Neural progenitor cell (in vitro differentiated cells): Measurements from ENCODE around the gene MED27.

Experiments used
- CTCF ChIP-seq: fragments of 200-600 bp; sonication (generic); IDR thresholded peaks from 2 replicates; pipeline ENCODE4 v1.5.1; 2017; ENCODE audit warnings: antibody characterized with exemption, mild to moderate bottlenecking
- EZH2 ChIP-seq: fragments of 200-600 bp; sonication (generic); IDR thresholded peaks from 2 replicates; pipeline ENCODE4 v1.6.1; 2017; ENCODE audit warnings: antibody characterized with exemption, mild to moderate bottlenecking, moderate library complexity
- EZH2phosphoT487 ChIP-seq: fragments of 200-600 bp; sonication (generic); IDR thresholded peaks from 2 replicates; pipeline ENCODE4 v1.6.1; 2017; ENCODE audit warnings: antibody characterized with exemption

- TF ChIP-seq CTCF, result no peak
- TF ChIP-seq EZH2, result no peak
- TF ChIP-seq EZH2phosphoT487, result no peak
Observed at GRCh38 chr9:132094314-132094791, 14.7 kb upstream of the MED27 start.
